ENCODE results near the gene TANGO6. TPM values are rescaled to one million over a fixed set of nuclear protein-coding genes. Genes with fewer than 3 reads are reported as not detected.

Gene TANGO6
- total and polyA plus RNA-seq, 10 of the 15 experiments (the other 5 are each of a cell fraction or from before 2014, with no cell fraction given) = 1.1 to 20.6 (median 11.0) TPM

DNA sequence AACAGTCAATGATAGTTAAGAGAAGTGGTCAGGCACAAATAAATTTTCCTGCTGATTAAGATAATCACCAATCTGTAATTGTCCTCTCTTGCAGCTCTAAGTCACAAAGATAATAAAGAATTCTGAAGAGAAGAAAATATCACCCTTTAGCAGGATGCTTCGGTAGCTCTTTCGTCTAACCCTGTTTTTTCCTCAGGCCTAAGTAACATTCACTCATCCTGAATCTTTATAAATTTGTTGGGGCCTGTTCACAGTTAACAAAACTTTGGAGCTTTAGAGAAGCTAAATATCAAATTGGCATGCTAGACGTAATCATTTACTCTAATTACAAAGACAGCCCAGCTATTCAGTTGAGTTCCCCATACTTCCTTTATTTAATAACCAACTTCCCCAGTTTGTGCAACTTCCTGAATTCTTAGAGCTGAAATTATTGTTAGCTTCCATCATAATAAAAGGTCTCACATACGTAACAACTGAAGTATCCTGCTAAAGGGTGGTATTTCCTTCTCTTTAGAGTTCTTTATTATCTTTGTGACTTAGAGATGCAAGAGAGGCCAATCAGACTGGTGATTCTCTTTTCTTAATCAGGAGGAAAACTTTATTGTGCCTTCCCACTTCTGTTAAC, 118.6 kb downstream of the TANGO6 start:
- no peaks in the 10 kb centered on the region for H3K36me3 ChIP-seq (ENCODE audit: control insufficient read depth in 2 of 2, insufficient read depth in 2 of 2, low read length in 1 of 2)
- H3K79me2 ChIP-seq (ENCODE audit: control insufficient read depth, insufficient read depth, low read length) = no peaks in the 10 kb centered on the region
- ATAC-seq (no peak), DNase-seq (ENCODE audit: low read depth, low spot score) (no peak), FAIRE-seq (no peak)
- CTCF ChIA-PET = interaction anchor here (1.4 kb wide), 1 partner anchor 59 kb away, joined by 3 read pairs; no protein-coding TSS in a partner anchor
- H4K20me1 ChIP-seq (ENCODE audit: control insufficient read depth, insufficient read depth) = no peaks in the 10 kb centered on the region
- H3K9me3 ChIP-seq (replicated peaks; ENCODE audit: control insufficient read depth, insufficient read depth, low read length) = no peaks in the 10 kb centered on the region
- no peak overlapping the region for H3K4me2 ChIP-seq (ENCODE audit: control insufficient read depth, insufficient read depth)
- no peaks in the 10 kb centered on the region for H3K4me1 ChIP-seq (ENCODE audit: control insufficient read depth, insufficient read depth, low read length)
- H3K9ac ChIP-seq (ENCODE audit: control insufficient read depth, insufficient read depth, low read length) = no peak overlapping the region
- WGBS (ENCODE audit: insufficient coverage, insufficient replicate concordance, low lambda C conversion rate, missing lambda C conversion rate) = 97% methylated on average over 4 of the region's 4 CpGs
- TF ChIP-seq HDAC6 (IDR thresholded peaks at IDR 0.05; ENCODE audit: unreplicated experiment) (no peak), RB1 (IDR thresholded peaks at IDR 0.05; ENCODE audit: borderline replicate concordance) (no peak), POLR2AphosphoS2 (IDR thresholded peaks at IDR 0.05; ENCODE audit: low read depth, low read length) (no peak), RAD21 (IDR thresholded peaks at IDR 0.05; ENCODE audit: insufficient read depth, low read depth, low read length) (no peak), SIX5 (IDR thresholded peaks at IDR 0.05; ENCODE audit: low read depth, low read length, severe bottlenecking) (no peak), ESRRA (IDR thresholded peaks at IDR 0.05; ENCODE audit: low read length) (no peak), NFXL1 (IDR thresholded peaks at IDR 0.05; ENCODE audit: borderline replicate concordance) (no peak), EZH2 (IDR thresholded peaks at IDR 0.05; ENCODE audit: borderline replicate concordance, control insufficient read depth, low read depth, low read length) (no peak), STAT3 (IDR thresholded peaks at IDR 0.05; ENCODE audit: low read depth, low read length) (no peak), ZNF207 (IDR thresholded peaks at IDR 0.05; ENCODE audit: borderline replicate concordance) (no peak), RFX5 (IDR thresholded peaks at IDR 0.05; ENCODE audit: low read depth, low read length) (no peak), KAT2A (conservative IDR thresholded peaks at IDR 0.05; ENCODE audit: control insufficient read depth, low read depth, low read length) (no peak)
- TF ChIP-seq, protein P1, sequence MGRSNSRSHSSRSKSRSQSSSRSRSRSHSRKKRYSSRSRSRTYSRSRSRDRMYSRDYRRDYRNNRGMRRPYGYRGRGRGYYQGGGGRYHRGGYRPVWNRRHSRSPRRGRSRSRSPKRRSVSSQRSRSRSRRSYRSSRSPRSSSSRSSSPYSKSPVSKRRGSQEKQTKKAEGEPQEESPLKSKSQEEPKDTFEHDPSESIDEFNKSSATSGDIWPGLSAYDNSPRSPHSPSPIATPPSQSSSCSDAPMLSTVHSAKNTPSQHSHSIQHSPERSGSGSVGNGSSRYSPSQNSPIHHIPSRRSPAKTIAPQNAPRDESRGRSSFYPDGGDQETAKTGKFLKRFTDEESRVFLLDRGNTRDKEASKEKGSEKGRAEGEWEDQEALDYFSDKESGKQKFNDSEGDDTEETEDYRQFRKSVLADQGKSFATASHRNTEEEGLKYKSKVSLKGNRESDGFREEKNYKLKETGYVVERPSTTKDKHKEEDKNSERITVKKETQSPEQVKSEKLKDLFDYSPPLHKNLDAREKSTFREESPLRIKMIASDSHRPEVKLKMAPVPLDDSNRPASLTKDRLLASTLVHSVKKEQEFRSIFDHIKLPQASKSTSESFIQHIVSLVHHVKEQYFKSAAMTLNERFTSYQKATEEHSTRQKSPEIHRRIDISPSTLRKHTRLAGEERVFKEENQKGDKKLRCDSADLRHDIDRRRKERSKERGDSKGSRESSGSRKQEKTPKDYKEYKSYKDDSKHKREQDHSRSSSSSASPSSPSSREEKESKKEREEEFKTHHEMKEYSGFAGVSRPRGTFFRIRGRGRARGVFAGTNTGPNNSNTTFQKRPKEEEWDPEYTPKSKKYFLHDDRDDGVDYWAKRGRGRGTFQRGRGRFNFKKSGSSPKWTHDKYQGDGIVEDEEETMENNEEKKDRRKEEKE (IDR thresholded peaks at IDR 0.05) = no peak
- TF ChIP-seq, protein P2, sequence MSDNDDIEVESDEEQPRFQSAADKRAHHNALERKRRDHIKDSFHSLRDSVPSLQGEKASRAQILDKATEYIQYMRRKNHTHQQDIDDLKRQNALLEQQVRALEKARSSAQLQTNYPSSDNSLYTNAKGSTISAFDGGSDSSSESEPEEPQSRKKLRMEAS (IDR thresholded peaks at IDR 0.05; ENCODE audit: low read depth, low read length) = no peak
- TF ChIP-seq, protein P3, sequence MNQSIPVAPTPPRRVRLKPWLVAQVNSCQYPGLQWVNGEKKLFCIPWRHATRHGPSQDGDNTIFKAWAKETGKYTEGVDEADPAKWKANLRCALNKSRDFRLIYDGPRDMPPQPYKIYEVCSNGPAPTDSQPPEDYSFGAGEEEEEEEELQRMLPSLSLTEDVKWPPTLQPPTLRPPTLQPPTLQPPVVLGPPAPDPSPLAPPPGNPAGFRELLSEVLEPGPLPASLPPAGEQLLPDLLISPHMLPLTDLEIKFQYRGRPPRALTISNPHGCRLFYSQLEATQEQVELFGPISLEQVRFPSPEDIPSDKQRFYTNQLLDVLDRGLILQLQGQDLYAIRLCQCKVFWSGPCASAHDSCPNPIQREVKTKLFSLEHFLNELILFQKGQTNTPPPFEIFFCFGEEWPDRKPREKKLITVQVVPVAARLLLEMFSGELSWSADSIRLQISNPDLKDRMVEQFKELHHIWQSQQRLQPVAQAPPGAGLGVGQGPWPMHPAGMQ (IDR thresholded peaks at IDR 0.05; ENCODE audit: borderline replicate concordance) = no peak
- no peak overlapping the region for H2AFZ ChIP-seq (ENCODE audit: control insufficient read depth, low read depth, low read length)
- no peak overlapping the region for H3K4me3 ChIP-seq
- POLR2A ChIA-PET = no interaction called here
- BruUV-seq (replicated peaks) = no TSS peak
- RAD21 ChIA-PET (ENCODE audit: unreplicated experiment) = no interaction called here
- H3K27me3 ChIP-seq (replicated peaks in 1 of 2; ENCODE audit: control insufficient read depth in 2 of 2, insufficient read depth in 2 of 2, low read length in 1 of 2) = no peaks in the 10 kb centered on the region
- SMC1A ChIA-PET (ENCODE audit: uncharacterized antibody, unreplicated experiment) = interaction anchor here (0.7 kb wide), 1 partner anchor 387 kb away, joined by 3 read pairs; no protein-coding TSS in a partner anchor
- H3K27ac ChIP-seq (ENCODE audit: control insufficient read depth, insufficient read depth) = no peak overlapping the region
- in situ Hi-C loops (cut with MboI) (no loop called here), intact Hi-C loops (cut with micrococcal nuclease; ENCODE audit: unreplicated experiment) (no loop called here)
